ENCODE measurements around the gene PRKAB2.
"Not testable (repeated sequence)": the region's sequence is repeated elsewhere in the genome, so short reads cannot be mapped to it uniquely, and the experiment has no call there.

The PRKAB2 gene

DNA sequence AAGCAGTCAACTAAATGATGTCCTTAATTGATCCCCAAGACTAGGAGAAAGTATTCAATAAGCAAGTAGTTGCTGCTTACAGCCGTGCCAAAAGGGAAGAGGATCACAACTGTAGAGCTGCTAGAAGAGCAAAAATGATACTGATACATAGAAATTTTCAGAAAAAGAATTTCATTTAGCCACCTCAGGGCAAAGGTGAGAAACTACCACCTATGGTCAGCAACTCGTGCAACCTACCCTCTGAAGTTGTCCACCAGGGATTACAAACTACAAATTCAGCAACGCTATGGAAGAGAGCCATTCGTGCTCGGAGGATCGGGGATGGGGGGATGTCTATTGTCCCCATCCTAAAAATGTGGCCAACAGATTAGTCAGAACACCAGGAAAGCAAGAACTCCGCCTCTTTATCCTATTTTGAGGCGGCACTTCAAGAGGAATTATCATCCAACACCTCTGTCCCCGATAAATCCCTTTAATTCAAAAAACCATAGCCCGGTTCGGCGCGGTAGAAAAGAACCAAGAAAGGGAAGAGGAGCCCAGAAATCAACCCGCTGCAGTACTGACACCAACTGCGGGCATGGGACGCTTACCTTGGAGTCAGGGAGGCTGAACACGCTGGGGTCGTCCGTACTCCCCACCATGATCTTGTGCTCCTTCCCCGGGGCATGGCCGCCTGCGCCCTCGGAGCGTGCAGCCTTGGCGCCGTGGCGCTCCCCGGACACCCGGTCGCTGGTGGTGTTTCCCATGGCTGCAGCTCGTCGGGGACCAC, 687 bp downstream of the PRKAB2 start:
- no peak for DNase-seq (ENCODE audit: low read depth)

- DNase-seq (ENCODE audit: low read depth): no peak
Observed at GRCh38 chr1:147169840-147170674, 2.2 kb downstream of the PRKAB2 start.

GRCh38 chr1:147169171-147169570, 3.1 kb downstream of the PRKAB2 start:
- DNase-seq (ENCODE audit: low read depth): no peak

DNA sequence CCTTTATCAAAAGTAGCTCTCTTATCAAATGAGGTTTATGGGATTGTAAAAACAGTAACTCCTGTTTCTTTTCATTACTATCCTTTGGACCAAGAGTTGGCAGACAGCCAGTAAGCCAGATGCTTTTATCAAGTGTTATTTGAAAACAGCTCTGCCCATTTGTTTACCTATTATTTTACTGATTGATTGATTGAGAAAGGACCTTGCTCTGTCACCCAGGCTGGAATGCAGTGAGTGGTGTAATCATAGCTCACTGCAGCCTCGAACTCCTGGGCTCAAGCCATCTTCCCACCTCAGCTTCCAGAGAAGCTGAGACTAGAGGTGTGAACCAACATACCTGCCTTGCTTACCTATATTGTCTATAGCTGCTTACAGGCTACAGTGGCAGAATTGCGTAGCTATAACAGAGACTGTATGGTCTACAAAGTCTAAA, 3.6 kb downstream of the PRKAB2 start:
- DNase-seq (ENCODE audit: low read depth): no peak

DNA sequence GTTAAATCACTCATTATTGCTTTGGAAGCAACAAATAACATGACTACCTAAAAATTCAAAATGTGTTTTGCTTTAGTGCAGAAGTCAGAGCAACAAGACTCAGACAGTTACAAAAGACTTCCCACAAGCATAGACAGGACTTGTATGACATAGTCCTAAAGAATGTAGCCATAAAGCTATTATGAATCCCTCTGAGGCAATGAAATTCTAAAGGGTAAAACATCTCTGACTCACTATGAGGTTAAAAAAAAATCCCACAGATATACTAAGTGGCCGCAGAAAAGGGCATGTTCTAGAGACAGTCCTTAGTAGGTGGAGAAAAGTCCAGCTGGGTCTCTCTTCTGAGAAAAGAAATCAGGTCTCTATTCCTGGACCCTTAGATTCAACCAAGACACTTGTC, 4.9 kb downstream of the PRKAB2 start:
- no peak for DNase-seq (ENCODE audit: low read depth)

DNA sequence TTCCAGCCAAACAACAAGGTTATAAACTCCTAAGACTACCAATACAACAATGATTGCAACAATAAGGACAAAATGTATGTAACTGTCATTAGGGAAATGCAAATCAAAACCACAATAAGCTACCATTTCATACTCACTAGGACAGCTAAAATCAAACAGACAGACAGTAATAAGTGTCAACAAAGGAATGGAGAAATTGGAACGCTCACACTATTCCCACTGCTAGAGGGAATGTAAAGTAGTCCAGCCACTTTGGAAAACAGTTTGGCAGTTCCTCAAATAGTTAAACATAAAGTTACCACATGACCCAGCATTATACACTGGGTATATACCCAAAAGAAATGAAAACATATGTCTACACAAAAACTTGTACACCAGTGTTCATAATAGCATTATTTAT, 9.3 kb downstream of the PRKAB2 start:
- DNase-seq (ENCODE audit: low read depth): no peak

GRCh38 chr1:147162093-147162492, 10.2 kb downstream of the PRKAB2 start:
- DNase-seq (ENCODE audit: low read depth): no peak

DNA sequence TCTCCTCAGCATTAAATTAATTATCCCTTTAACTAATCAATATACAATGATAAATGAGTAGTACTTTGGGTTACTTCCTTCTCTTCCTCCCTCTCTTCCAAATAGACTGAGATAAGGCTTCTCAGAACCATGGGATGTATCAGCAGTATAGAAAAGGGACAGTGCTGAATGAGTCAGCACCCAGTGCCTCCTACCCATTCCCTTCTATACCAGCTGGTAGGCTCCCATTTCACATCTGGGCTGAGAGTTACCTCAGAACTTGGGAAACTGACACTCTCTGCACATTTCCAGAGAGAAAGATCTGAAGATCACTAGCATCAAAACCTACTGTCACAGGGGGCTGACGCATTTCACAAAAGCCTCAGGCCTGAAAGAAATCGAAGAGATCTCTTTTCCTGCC, 15.2 kb downstream of the PRKAB2 start:
- not testable (repeated sequence) for DNase-seq (ENCODE audit: low read depth)

GRCh38 chr1:147156642-147157041, 15.6 kb downstream of the PRKAB2 start:
- DNase-seq (ENCODE audit: low read depth): no peak

- DNase-seq (ENCODE audit: low read depth): no peak
Observed at GRCh38 chr1:147152772-147153171, 19.5 kb downstream of the PRKAB2 start.

- no peak for DNase-seq (ENCODE audit: low read depth)
Observed at GRCh38 chr1:147151244-147151643, 21.0 kb downstream of the PRKAB2 start.

GRCh38 chr1:147142886-147143285, 29.4 kb downstream of the PRKAB2 start:
- DNase-seq (ENCODE audit: low read depth): no peak

- not testable (repeated sequence) for DNase-seq (ENCODE audit: low read depth)
Observed at GRCh38 chr1:147130721-147131120, 41.5 kb downstream of the PRKAB2 start.

DNA sequence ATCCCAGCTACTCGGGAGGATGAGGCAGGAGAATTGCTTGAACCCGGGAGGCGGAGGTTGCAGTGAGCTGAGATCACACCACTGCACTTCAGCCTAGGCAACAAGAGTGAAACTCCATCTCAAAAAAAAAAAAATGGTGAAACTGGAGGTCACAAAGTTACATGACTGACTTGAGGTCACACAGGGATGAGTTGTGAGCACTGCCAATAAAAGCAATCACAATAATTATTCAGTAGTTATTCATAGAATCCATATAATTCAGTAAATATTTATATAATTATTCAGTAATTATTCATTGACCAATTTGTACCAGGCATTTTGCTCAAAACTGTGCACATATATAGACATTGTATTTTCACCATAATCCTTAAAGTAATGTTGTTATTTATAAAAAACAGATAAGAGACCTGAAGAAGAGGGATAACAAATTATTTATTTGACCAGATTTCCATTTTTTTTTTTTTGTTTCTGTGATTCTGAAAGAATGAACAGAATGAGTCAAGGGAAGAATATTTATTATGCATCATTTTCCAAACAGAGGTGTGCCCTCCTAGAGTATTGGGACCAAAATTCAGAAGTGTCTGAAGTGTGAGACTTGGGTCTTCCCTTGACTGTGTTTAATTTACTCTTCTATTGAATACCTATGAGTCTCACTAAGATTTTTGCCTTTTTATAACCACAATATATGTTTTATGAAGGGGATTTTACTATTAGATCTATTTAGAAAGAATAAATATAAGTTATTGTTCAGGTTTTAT, 43.0 kb downstream of the PRKAB2 start:
- DNase-seq (ENCODE audit: low read depth): no peak

- no peak for DNase-seq (ENCODE audit: low read depth)
Observed at GRCh38 chr1:147124266-147124665, 48.0 kb downstream of the PRKAB2 start.

DNA sequence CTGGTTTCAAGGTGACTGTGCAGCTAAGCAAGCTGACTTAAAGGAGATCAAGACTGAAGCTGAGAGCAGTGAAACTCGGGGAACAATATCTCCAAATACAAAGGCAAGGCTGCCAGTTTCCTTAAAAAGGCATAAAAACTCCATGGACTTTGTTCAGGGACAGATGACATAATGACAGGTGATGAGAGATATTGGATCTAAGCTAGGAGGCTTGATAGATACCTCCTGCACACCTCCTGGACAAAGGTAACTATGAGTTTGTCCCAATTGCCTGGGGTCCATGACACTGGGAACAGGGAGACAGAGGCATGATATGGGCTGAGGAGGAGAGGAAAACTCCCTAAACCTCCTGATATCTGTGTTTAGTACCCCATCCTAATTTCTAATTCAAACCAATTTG, 55.2 kb downstream of the PRKAB2 start:
- no peak for DNase-seq (ENCODE audit: low read depth)

GRCh38 chr1:147115496-147115895, 56.8 kb downstream of the PRKAB2 start:
- no peak for DNase-seq (ENCODE audit: low read depth)

DNA sequence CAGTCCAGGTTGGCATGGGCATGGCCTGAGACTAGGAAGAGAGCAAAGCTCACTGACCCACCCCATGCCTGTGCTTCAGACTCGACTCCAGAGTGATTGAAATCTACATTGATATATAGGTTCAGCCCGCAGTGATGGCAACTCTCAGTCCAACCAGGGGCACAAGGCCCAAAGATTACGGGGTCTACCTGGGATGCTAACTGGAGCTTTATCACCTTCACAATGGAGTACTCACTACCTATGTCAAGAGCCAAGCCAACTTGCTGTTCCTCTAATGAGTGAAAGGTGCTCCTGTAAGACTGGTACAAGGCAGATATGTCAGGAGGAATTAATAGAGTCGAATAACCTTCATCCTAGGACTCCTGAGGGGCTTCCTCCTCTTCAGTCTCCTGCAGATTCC, 57.2 kb downstream of the PRKAB2 start:
- not testable (repeated sequence) for DNase-seq (ENCODE audit: low read depth)

GRCh38 chr1:147114353-147114752, 57.9 kb downstream of the PRKAB2 start:
- DNase-seq (ENCODE audit: low read depth): not testable (repeated sequence)

DNA sequence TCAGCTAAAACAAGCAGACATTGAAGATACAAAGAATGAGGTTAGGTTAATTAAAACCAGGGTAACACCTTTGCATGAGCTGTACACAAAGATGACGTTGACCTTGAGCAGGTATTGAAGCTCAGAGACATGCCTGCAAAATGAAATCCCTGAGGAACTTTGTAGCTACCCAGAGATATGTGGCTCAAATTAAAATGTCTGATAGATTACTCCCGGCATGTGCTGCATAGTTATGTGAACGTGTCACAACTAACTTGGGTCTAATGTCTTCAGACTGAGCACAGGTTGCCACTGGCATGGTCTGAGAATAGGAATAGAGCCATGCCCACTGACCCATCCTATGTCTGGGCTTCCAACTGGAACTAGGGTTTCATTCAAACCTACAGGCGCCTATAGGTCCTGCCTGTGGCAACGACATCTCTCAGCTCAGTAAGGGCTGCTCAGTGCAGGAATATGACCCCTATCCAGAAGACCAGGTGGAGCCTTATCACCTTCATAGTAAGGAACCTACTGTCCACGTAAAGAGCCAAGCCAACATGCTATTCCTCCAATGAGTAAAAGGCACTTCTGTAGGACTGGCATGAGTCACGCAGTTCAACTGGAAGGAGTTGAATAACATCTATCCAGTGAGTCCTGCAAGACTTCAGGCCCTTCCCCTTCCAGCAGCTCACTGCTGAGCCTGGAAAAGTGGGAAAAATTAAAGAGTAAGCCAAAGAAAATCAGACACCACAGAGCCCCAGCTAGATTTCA, 60.7 kb downstream of the PRKAB2 start:
- DNase-seq (ENCODE audit: low read depth): no peak

GRCh38 chr1:147110872-147111271, 61.4 kb downstream of the PRKAB2 start:
- DNase-seq (ENCODE audit: low read depth): no peak

GRCh38 chr1:147110434-147110833, 61.8 kb downstream of the PRKAB2 start:
- no peak for DNase-seq (ENCODE audit: low read depth)

Data from activated T-cell treated with anti-CD3 and anti-CD28 coated beads for 48 hours (primary cell).